SK-N-SH (cell line): ENCODE data around the gene KCNN1. TPM values are rescaled to one million over a fixed set of nuclear protein-coding genes. Genes with fewer than 3 reads are reported as not detected.

ENCODE experiments used
- CTCF ChIA-PET: fragments of 300-600, 350-600 bp; formaldehyde crosslinking; extraction: SDS; loops from one replicate; lab custom pipeline; 2021; lab: Yijun Ruan, JAX
- POLR2A ChIA-PET: fragments of 350-600 bp; sonication (Branson Sonifier 250); formaldehyde crosslinking; extraction: SDS; loops from one replicate; lab custom pipeline; 2020; ENCODE audit warnings: antibody characterized with exemption, inconsistent platforms; lab: Yijun Ruan, JAX
- DNase-seq: peaks from one replicate; pipeline ENCODE4 v3.0.0; 2012
- H2AFZ ChIP-seq: fragments of 200-600 bp; sonication (generic); 2 replicates; pipeline ENCODE4 v1.8.1; 2016; ENCODE audit warnings: antibody characterized with exemption, mild to moderate bottlenecking, low read depth
- H3F3A ChIP-seq: fragments of 200-600 bp; sonication (generic); replicated peaks from 2 replicates; pipeline ENCODE3; 2016; ENCODE audit warnings: antibody characterized with exemption, mild to moderate bottlenecking; ENCODE audit not compliant: insufficient read depth
- H3K27ac ChIP-seq, 2 experiments: fragments of 200-500 bp in 1 of 2; fragments of 200-600 bp in 1 of 2; sonication (Bioruptor generic) in 1 of 2; sonication (generic), shearing (Covaris generic) in 1 of 2; 2 replicates each; pipeline versions ENCODE4 v1.5.1 to v1.6.1; 2014 to 2016; ENCODE audit warnings: low read depth in 2 of 2, inconsistent platforms in 1 of 2, low read length in 1 of 2, mild to moderate bottlenecking in 1 of 2, mixed read lengths in 1 of 2
- H3K27me3 ChIP-seq: fragments of 200-600 bp; sonication (generic), shearing (Covaris generic); 2 replicates; pipeline ENCODE4 v1.6.1; 2016; ENCODE audit warnings: mixed run types; ENCODE audit not compliant: insufficient read depth
- H3K36me3 ChIP-seq, 2 experiments: fragments of 200-500 bp in 1 of 2; fragments of 200-600 bp in 1 of 2; sonication (Bioruptor generic) in 1 of 2; sonication (generic) in 1 of 2; replicated peaks in 1 of 2; 2 replicates each; pipeline versions ENCODE3 to v1.5.1; 2014 to 2016; ENCODE audit warnings: low read length in 1 of 2, mild to moderate bottlenecking in 1 of 2; ENCODE audit not compliant: insufficient read depth in 2 of 2, control insufficient read depth in 1 of 2
- H3K4me1 ChIP-seq, 2 experiments: fragments of 200-500 bp in 1 of 2; fragments of 200-600 bp in 1 of 2; sonication (Bioruptor generic) in 1 of 2; sonication (generic), shearing (Covaris generic) in 1 of 2; 2 replicates each; pipeline versions ENCODE4 v1.5.1 to v1.6.1; 2014 to 2016; ENCODE audit warnings: low read depth in 1 of 2, low read length in 1 of 2, mixed run types in 1 of 2; ENCODE audit not compliant: insufficient read depth in 2 of 2, control insufficient read depth in 1 of 2
- H3K4me2 ChIP-seq: fragments of 200-600 bp; sonication (generic), shearing (Covaris generic); 2 replicates; pipeline ENCODE4 v1.6.1; 2017; ENCODE audit warnings: mixed run types
- H3K4me3 ChIP-seq, 2 experiments: fragments of 200-500 bp in 1 of 2; fragments of 200-600 bp in 1 of 2; sonication (Bioruptor generic) in 1 of 2; sonication (generic), shearing (Covaris generic) in 1 of 2; 2 replicates each; pipeline versions ENCODE4 v1.5.1 to v1.8.1; 2014 to 2016; ENCODE audit warnings: low read depth in 2 of 2, inconsistent platforms in 1 of 2, low read length in 1 of 2, mild to moderate bottlenecking in 1 of 2, mixed read lengths in 1 of 2, moderate library complexity in 1 of 2
- H3K79me2 ChIP-seq: fragments of 200-600 bp; sonication (generic); 2 replicates; pipeline ENCODE4 v1.8.1; 2017; ENCODE audit warnings: mild to moderate bottlenecking; ENCODE audit not compliant: insufficient read depth
- H3K9ac ChIP-seq: fragments of 200-600 bp; sonication (generic); 2 replicates; pipeline ENCODE4 v1.6.1; 2017; ENCODE audit warnings: mixed run types
- H3K9me2 ChIP-seq: fragments of 200-600 bp; sonication (generic); 2 replicates; pipeline ENCODE4 v1.6.1; 2017; ENCODE audit warnings: mixed run types
- H3K9me3 ChIP-seq: fragments of 200-600 bp; sonication (generic); 2 replicates; pipeline ENCODE4 v1.6.1; 2017; ENCODE audit warnings: mixed run types, mild to moderate bottlenecking, moderate library complexity
- H4K20me1 ChIP-seq: fragments of 200-600 bp; sonication (generic); 2 replicates; pipeline ENCODE4 v1.6.1; 2017; ENCODE audit warnings: mild to moderate bottlenecking, mixed run types; ENCODE audit not compliant: insufficient read depth
- EP300 ChIP-seq, 2 experiments: IDR thresholded peaks; 2 replicates each; pipeline versions ENCODE4 v1.4.0 to v1.6.1; 2012; ENCODE audit warnings: borderline replicate concordance in 1 of 2, low read depth in 1 of 2, low read length in 1 of 2
- MXI1 ChIP-seq: IDR thresholded peaks from 2 replicates; pipeline ENCODE4 v1.6.1; 2012; ENCODE audit warnings: mild to moderate bottlenecking, low read depth, low read length, improper control_type of control experiment
- POLR2AphosphoS5 ChIP-seq: IDR thresholded peaks from 2 replicates; pipeline ENCODE4 v1.6.1; 2012; ENCODE audit warnings: low read depth, low read length
- RCOR1 ChIP-seq: fragments of 150-350 bp; IDR thresholded peaks from 2 replicates; pipeline ENCODE4 v1.6.1; 2017; ENCODE audit warnings: antibody characterized with exemption, low read length
- RFX5 ChIP-seq: IDR thresholded peaks from 2 replicates; pipeline ENCODE4 v1.6.1; 2012; ENCODE audit warnings: mild to moderate bottlenecking, improper control_type of control experiment, low read length
- SIN3A ChIP-seq: IDR thresholded peaks from 2 replicates; pipeline ENCODE4 v1.6.1; 2012; ENCODE audit warnings: low read depth, mild to moderate bottlenecking, low read length, moderate library complexity, borderline replicate concordance
- TCF12 ChIP-seq: IDR thresholded peaks from 2 replicates; pipeline ENCODE4 v1.4.0; 2012
- ZBTB33 ChIP-seq: IDR thresholded peaks from 2 replicates; pipeline ENCODE4 v1.4.0; 2012; ENCODE audit warnings: low read depth, borderline replicate concordance
- WGBS: methylation state at CpG from one replicate; pipeline ENCODE4 v1.1.6; 2017; ENCODE audit warnings: low lambda C conversion rate; 5-methylcytosine and 5-hydroxymethylcytosine counted together
- polyA plus RNA-seq, 3 experiments: library from polyadenylated mRNA; depleted of rRNA; stranded (reverse); fragments of >200 nt; gene quantifications; 2 replicates each; pipeline ENCODE4 v1.2.3, GENCODE V29; 2012
- TF ChIP-seq, protein P1 (sequence below): fragments of 150-350 bp; IDR thresholded peaks from 2 replicates; pipeline ENCODE4 v1.6.1; 2017; ENCODE audit warnings: antibody characterized with exemption, low read length, low read depth, borderline replicate concordance
- TF ChIP-seq, protein P2 (sequence below): IDR thresholded peaks from 2 replicates; pipeline ENCODE4 v1.6.1; 2012; ENCODE audit warnings: mild to moderate bottlenecking, low read depth, low read length, moderate library complexity

KCNN1 gene
- polyA plus RNA-seq, 1 of the 3 experiments (the other 2 are of a cell fraction), result 3.6 TPM

GRCh38 chr19:17977488-17977887, 10.6 kb downstream of the KCNN1 start:
- H3K9me3 ChIP-seq, result no peaks in the 10 kb centered on the region
- H3K4me2 ChIP-seq, result no peak overlapping the region
- H3K79me2 ChIP-seq, result no peaks in the 10 kb centered on the region
- H4K20me1 ChIP-seq, result no peaks in the 10 kb centered on the region
- H3K36me3 ChIP-seq, result no peaks in the 10 kb centered on the region
- no peak overlapping the region for H3K27ac ChIP-seq
- WGBS, result 85% methylated on average over 7 of the region's 7 CpGs
- ChIA-PET CTCF (interaction anchor here (2.0 to 2.8 kb wide), 2 partner anchors 32 to 39 kb away, joined by 5 to 9 read pairs; no protein-coding TSS in a partner anchor), POLR2A (no interaction called here)
- peaks cover 3% of the 10 kb centered on the region for H3F3A ChIP-seq
- H3K27me3 ChIP-seq, result no peaks in the 10 kb centered on the region
- no peak overlapping the region for H3K9ac ChIP-seq
- no peaks in the 10 kb centered on the region for H3K9me2 ChIP-seq
- TF ChIP-seq SIN3A, result no peak
- H2AFZ ChIP-seq, result no peak overlapping the region
- no peak for DNase-seq
- no peak overlapping the region for H3K4me3 ChIP-seq
- no peaks in the 10 kb centered on the region for H3K4me1 ChIP-seq

DNA sequence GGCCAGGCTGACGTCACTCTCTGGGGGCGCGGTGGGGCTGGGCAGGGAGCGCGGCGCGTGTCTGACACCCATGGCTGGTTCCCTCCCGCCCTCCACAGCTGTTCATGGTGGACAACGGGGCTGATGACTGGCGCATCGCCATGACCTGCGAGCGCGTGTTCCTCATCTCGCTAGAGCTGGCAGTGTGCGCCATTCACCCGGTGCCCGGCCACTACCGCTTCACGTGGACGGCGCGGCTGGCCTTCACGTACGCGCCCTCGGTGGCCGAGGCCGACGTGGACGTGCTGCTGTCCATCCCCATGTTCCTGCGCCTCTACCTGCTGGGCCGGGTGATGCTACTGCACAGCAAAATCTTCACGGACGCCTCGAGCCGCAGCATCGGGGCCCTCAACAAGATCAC, 14.7 kb downstream of the KCNN1 start:
- TF ChIP-seq, protein P1, sequence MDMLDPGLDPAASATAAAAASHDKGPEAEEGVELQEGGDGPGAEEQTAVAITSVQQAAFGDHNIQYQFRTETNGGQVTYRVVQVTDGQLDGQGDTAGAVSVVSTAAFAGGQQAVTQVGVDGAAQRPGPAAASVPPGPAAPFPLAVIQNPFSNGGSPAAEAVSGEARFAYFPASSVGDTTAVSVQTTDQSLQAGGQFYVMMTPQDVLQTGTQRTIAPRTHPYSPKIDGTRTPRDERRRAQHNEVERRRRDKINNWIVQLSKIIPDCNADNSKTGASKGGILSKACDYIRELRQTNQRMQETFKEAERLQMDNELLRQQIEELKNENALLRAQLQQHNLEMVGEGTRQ, result no peak
- TF ChIP-seq ZBTB33, result no peak
- TF ChIP-seq SIN3A, result no peak
- TF ChIP-seq TCF12, result no peak
- no peak for TF ChIP-seq EP300 (IDR thresholded peaks at IDR 0.05; ENCODE audit: borderline replicate concordance in 1 of 2, low read depth in 1 of 2, low read length in 1 of 2)
- TF ChIP-seq, protein P2, sequence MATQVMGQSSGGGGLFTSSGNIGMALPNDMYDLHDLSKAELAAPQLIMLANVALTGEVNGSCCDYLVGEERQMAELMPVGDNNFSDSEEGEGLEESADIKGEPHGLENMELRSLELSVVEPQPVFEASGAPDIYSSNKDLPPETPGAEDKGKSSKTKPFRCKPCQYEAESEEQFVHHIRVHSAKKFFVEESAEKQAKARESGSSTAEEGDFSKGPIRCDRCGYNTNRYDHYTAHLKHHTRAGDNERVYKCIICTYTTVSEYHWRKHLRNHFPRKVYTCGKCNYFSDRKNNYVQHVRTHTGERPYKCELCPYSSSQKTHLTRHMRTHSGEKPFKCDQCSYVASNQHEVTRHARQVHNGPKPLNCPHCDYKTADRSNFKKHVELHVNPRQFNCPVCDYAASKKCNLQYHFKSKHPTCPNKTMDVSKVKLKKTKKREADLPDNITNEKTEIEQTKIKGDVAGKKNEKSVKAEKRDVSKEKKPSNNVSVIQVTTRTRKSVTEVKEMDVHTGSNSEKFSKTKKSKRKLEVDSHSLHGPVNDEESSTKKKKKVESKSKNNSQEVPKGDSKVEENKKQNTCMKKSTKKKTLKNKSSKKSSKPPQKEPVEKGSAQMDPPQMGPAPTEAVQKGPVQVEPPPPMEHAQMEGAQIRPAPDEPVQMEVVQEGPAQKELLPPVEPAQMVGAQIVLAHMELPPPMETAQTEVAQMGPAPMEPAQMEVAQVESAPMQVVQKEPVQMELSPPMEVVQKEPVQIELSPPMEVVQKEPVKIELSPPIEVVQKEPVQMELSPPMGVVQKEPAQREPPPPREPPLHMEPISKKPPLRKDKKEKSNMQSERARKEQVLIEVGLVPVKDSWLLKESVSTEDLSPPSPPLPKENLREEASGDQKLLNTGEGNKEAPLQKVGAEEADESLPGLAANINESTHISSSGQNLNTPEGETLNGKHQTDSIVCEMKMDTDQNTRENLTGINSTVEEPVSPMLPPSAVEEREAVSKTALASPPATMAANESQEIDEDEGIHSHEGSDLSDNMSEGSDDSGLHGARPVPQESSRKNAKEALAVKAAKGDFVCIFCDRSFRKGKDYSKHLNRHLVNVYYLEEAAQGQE, result no peak
- TF ChIP-seq POLR2AphosphoS5, result no peak
- TF ChIP-seq RFX5, result no peak
- TF ChIP-seq RCOR1, result no peak
- no peak for TF ChIP-seq MXI1
- Histone ChIP-seq H3K36me3 (no peaks in the 10 kb centered on the region), H4K20me1 (no peaks in the 10 kb centered on the region), H3K4me1 (no peaks in the 10 kb centered on the region), H3K27me3 (no peaks in the 10 kb centered on the region), H3K9me3 (no peaks in the 10 kb centered on the region), H3F3A (peaks cover 3% of the 10 kb centered on the region), H3K4me3 (no peak overlapping the region), H3K27ac (no peak overlapping the region), H2AFZ (no peak overlapping the region), H3K9me2 (no peaks in the 10 kb centered on the region), H3K79me2 (no peaks in the 10 kb centered on the region), H3K4me2 (no peak overlapping the region), H3K9ac (no peak overlapping the region)
- WGBS, result 91% methylated on average over 36 of the region's 38 CpGs
- ChIA-PET POLR2A (no interaction called here), CTCF (interaction anchor here (1.2 to 2.6 kb wide), 3 partner anchors 15 to 43 kb away, joined by 3 to 12 read pairs (median 3); no protein-coding TSS in a partner anchor)
- DNase-seq, result no peak
